D721Med (cell line): ENCODE results near the gene FMNL1.

Experiments
- DNase-seq: peaks from one replicate; pipeline ENCODE4 v3.0.0; 2011; ENCODE audit warnings: low spot score; ENCODE audit not compliant: insufficient read length
- FAIRE-seq: peaks from 2 replicates; lab custom pipeline; 2011; peaks lifted over from hg19 to GRCh38; lab: Jason Lieb, UNC
- CTCF ChIP-seq: IDR thresholded peaks from 2 replicates; pipeline ENCODE4 v1.5.1; 2012; ENCODE audit warnings: mild to moderate bottlenecking, control low read depth; ENCODE audit not compliant: insufficient read depth; ENCODE audit errors: missing control alignments

The FMNL1 gene

GRCh38 chr17:45221081-45222013, at the start of gene FMNL1:
Gene FMNL1 (plus strand): TSS chr17:45221885. CDS start chr17:45222125, 240 bp downstream.
- TF ChIP-seq CTCF: no peak
- no peak for FAIRE-seq
- peak; percentile 52 for DNase-seq

GRCh38 chr17:45172232-45172540, 49.5 kb upstream of the FMNL1 start:
- FAIRE-seq (no peak), DNase-seq (no peak)
- TF ChIP-seq CTCF: no peak

- no peak for FAIRE-seq
- TF ChIP-seq CTCF: no peak
- DNase-seq: peak; percentile 77
Observed at GRCh38 chr17:45172541-45173286, 49.0 kb upstream of the FMNL1 start.

GRCh38 chr17:45175759-45176115, 45.9 kb upstream of the FMNL1 start:
- TF ChIP-seq CTCF: no peak
- FAIRE-seq: no peak
- no peak for DNase-seq

- no peak for FAIRE-seq
- no peak for DNase-seq
- TF ChIP-seq CTCF: no peak
Observed at GRCh38 chr17:45177563-45177962, 44.1 kb upstream of the FMNL1 start.

GRCh38 chr17:45184144-45184543, 37.5 kb upstream of the FMNL1 start:
- FAIRE-seq (no peak), DNase-seq (no peak)
- TF ChIP-seq CTCF: no peak
